Activated T-cell treated with anti-CD3 and anti-CD28 coated beads for 4 hours (primary cell): ENCODE results near the gene IGFBP1.
"Not testable (repeated sequence)": the region's sequence is repeated elsewhere in the genome, so short reads cannot be mapped to it uniquely, and the experiment has no call there.

ENCODE experiments used
- DNase-seq: peaks from one replicate; pipeline ENCODE4 v3.0.0-alpha.2; 2020

The IGFBP1 gene

GRCh38 chr7:45888185-45888992 lies at the start of gene IGFBP1:
Gene IGFBP1 (plus strand): TSS chr7:45888488. CDS start chr7:45888653, 165 bp downstream.
- no peak for DNase-seq

GRCh38 chr7:45838852-45839251 lies 49.4 kb upstream of the IGFBP1 start:
- DNase-seq = not testable (repeated sequence)

GRCh38 chr7:45841926-45842717 lies 46.2 kb upstream of the IGFBP1 start:
- DNase-seq = not testable (repeated sequence)

- DNase-seq = not testable (repeated sequence)
These were observed 41.8 kb upstream of the IGFBP1 start for GRCh38 chr7:45846536-45846935.

GRCh38 chr7:45848734-45849133 lies 39.6 kb upstream of the IGFBP1 start:
- not testable (repeated sequence) for DNase-seq

GRCh38 chr7:45852984-45853383 lies 35.3 kb upstream of the IGFBP1 start:
- not testable (repeated sequence) for DNase-seq

GRCh38 chr7:45853491-45853890 lies 34.8 kb upstream of the IGFBP1 start:
- not testable (repeated sequence) for DNase-seq

GRCh38 chr7:45855680-45856079 lies 32.6 kb upstream of the IGFBP1 start:
- DNase-seq = not testable (repeated sequence)

- DNase-seq = not testable (repeated sequence)
These were observed 31.4 kb upstream of the IGFBP1 start for GRCh38 chr7:45856888-45857287.

- DNase-seq = no peak
These were observed 24.6 kb upstream of the IGFBP1 start for GRCh38 chr7:45863715-45864114.

- DNase-seq = no peak
These were observed 22.5 kb upstream of the IGFBP1 start for GRCh38 chr7:45865594-45866410.

- no peak for DNase-seq
These were observed 20.8 kb upstream of the IGFBP1 start for GRCh38 chr7:45867471-45867870.

- DNase-seq = no peak
These were observed 18.9 kb upstream of the IGFBP1 start for GRCh38 chr7:45869426-45869825.

GRCh38 chr7:45872116-45873034 lies 15.9 kb upstream of the IGFBP1 start:
- DNase-seq = no peak

- no peak for DNase-seq
These were observed 15.3 kb upstream of the IGFBP1 start, which contains the start of gene CCDC201 for GRCh38 chr7:45873035-45873354. Gene CCDC201 (minus strand): TSS chr7:45873082. CDS start chr7:45873007, 75 bp downstream.

- no peak for DNase-seq
These were observed 14.9 kb upstream of the IGFBP1 start for GRCh38 chr7:45873355-45873754.

GRCh38 chr7:45874408-45875131 lies 13.7 kb upstream of the IGFBP1 start:
- no peak for DNase-seq

- no peak for DNase-seq
These were observed 11.8 kb upstream of the IGFBP1 start for GRCh38 chr7:45876519-45876918.

- DNase-seq = no peak
These were observed 9.7 kb upstream of the IGFBP1 start for GRCh38 chr7:45878457-45879144.

- no peak for DNase-seq
These were observed 7.8 kb upstream of the IGFBP1 start for GRCh38 chr7:45880433-45880860.
